H9 (cell line): ENCODE results near the gene SLC38A1. TPM values are rescaled to one million over a fixed set of nuclear protein-coding genes. Genes with fewer than 3 reads are reported as not detected.

Experiments used
- DNase-seq: peaks from one replicate; pipeline ENCODE4 v3.0.0-alpha.2; 2017
- H2AFZ ChIP-seq: one replicate; pipeline ENCODE4 v1.6.1; 2013; ENCODE audit warnings: mild to moderate bottlenecking, low read length, control low read depth, moderate library complexity
- H2AK5ac ChIP-seq: 2 replicates; pipeline ENCODE4 v1.6.1; 2013; ENCODE audit warnings: low read length, control low read depth, mixed read lengths; ENCODE audit not compliant: insufficient read length
- H2BK120ac ChIP-seq: one replicate; pipeline ENCODE4 v1.6.1; 2013; ENCODE audit warnings: low read depth, mild to moderate bottlenecking, low read length, control low read depth, inconsistent platforms; ENCODE audit not compliant: poor library complexity, severe bottlenecking
- H2BK12ac ChIP-seq: 2 replicates; pipeline ENCODE4 v1.6.1; 2013; ENCODE audit warnings: low read length, control low read depth, mixed read lengths, low read depth; ENCODE audit not compliant: insufficient read length
- H2BK15ac ChIP-seq: 2 replicates; pipeline ENCODE4 v1.6.1; 2013; ENCODE audit warnings: low read depth, low read length, control low read depth
- H2BK20ac ChIP-seq: one replicate; pipeline ENCODE4 v1.6.1; 2013; ENCODE audit warnings: low read depth, mild to moderate bottlenecking, low read length, control low read depth, inconsistent platforms; ENCODE audit not compliant: poor library complexity, severe bottlenecking
- H2BK5ac ChIP-seq: 2 replicates; pipeline ENCODE4 v1.6.1; 2013; ENCODE audit warnings: low read length, control low read depth, mixed read lengths; ENCODE audit not compliant: insufficient read length
- H3K14ac ChIP-seq: 2 replicates; pipeline ENCODE4 v1.6.1; 2013; ENCODE audit warnings: low read length, control low read depth; ENCODE audit not compliant: insufficient read depth
- H3K18ac ChIP-seq: 2 replicates; pipeline ENCODE4 v1.6.1; 2013; ENCODE audit warnings: low read depth, mild to moderate bottlenecking, mixed read lengths, low read length, control low read depth; ENCODE audit not compliant: insufficient read length
- H3K23ac ChIP-seq: 2 replicates; pipeline ENCODE4 v1.6.1; 2013; ENCODE audit warnings: low read length, control low read depth, mixed read lengths, low read depth; ENCODE audit not compliant: insufficient read length
- H3K23me2 ChIP-seq: 2 replicates; pipeline ENCODE4 v1.6.1; 2013; ENCODE audit warnings: low read depth, mild to moderate bottlenecking, mixed read lengths, low read length, control low read depth; ENCODE audit not compliant: insufficient read length, poor library complexity, severe bottlenecking
- H3K27ac ChIP-seq: 2 replicates; pipeline ENCODE4 v1.5.1; 2013; ENCODE audit warnings: low read length, control low read depth, mixed read lengths, low read depth; ENCODE audit not compliant: insufficient read length
- H3K27me3 ChIP-seq: 2 replicates; pipeline ENCODE4 v1.6.1; 2013; ENCODE audit warnings: low read length, control low read depth, inconsistent platforms; ENCODE audit not compliant: insufficient read depth
- H3K4ac ChIP-seq: 2 replicates; pipeline ENCODE4 v1.6.1; 2013; ENCODE audit warnings: low read depth, mild to moderate bottlenecking, control low read depth, inconsistent platforms, low read length, moderate library complexity
- H3K4me1 ChIP-seq: 2 replicates; pipeline ENCODE4 v1.6.1; 2013; ENCODE audit warnings: low read length, control low read depth, inconsistent platforms; ENCODE audit not compliant: insufficient read depth
- H3K4me2 ChIP-seq: 2 replicates; pipeline ENCODE4 v1.6.1; 2013; ENCODE audit warnings: low read length, control low read depth, mixed read lengths; ENCODE audit not compliant: insufficient read length, insufficient read depth
- H3K56ac ChIP-seq: 2 replicates; pipeline ENCODE4 v1.6.1; 2013; ENCODE audit warnings: low read depth, mild to moderate bottlenecking, mixed read lengths, low read length, control low read depth; ENCODE audit not compliant: insufficient read length
- H3K79me1 ChIP-seq: 2 replicates; pipeline ENCODE4 v1.6.1; 2013; ENCODE audit warnings: low read depth, mild to moderate bottlenecking, moderate library complexity, low read length, control low read depth, inconsistent platforms; ENCODE audit not compliant: insufficient read depth, poor library complexity, severe bottlenecking
- H3K79me2 ChIP-seq: 2 replicates; pipeline ENCODE4 v1.6.1; 2013; ENCODE audit warnings: low read length, control low read depth, inconsistent platforms; ENCODE audit not compliant: insufficient read depth
- H3K9ac ChIP-seq: 2 replicates; pipeline ENCODE4 v1.6.1; 2013; ENCODE audit warnings: low read length, control low read depth, mixed read lengths; ENCODE audit not compliant: insufficient read length; ENCODE audit errors: extremely low read depth
- H3K9me3 ChIP-seq: one replicate; pipeline ENCODE4 v1.6.1; 2013; ENCODE audit warnings: low read depth, low read length, inconsistent platforms; ENCODE audit not compliant: control insufficient read depth
- H3T11ph ChIP-seq: one replicate; pipeline ENCODE4 v1.6.1; 2013; ENCODE audit warnings: mild to moderate bottlenecking, low read length, control low read depth, inconsistent platforms
- H4K20me1 ChIP-seq: one replicate; pipeline ENCODE4 v1.6.1; 2013; ENCODE audit not compliant: control insufficient read depth, insufficient read length, insufficient read depth
- H4K5ac ChIP-seq: 2 replicates; pipeline ENCODE4 v1.6.1; 2013; ENCODE audit warnings: low read depth, mild to moderate bottlenecking, mixed read lengths, low read length, control low read depth; ENCODE audit not compliant: insufficient read length
- H4K8ac ChIP-seq: replicated peaks from 2 replicates; pipeline ENCODE4 v1.6.1; 2013; ENCODE audit warnings: low read length, control low read depth, mixed read lengths, low read depth; ENCODE audit not compliant: insufficient read length
- H4K91ac ChIP-seq: 2 replicates; pipeline ENCODE4 v1.6.1; 2013; ENCODE audit warnings: low read depth, mild to moderate bottlenecking, moderate library complexity, mixed read lengths, low read length, control low read depth; ENCODE audit not compliant: insufficient read length
- H3K27ac Mint-ChIP-seq, 3 experiments: 2 replicates in 2 of 3; 3 replicates in 1 of 3; pipeline ENCODE4 v1.8.0; 2020 to 2021; ENCODE audit warnings: mixed read lengths in 3 of 3, mild to moderate bottlenecking in 1 of 3, moderate library complexity in 1 of 3
- H3K27me3 Mint-ChIP-seq: 2 replicates; pipeline ENCODE4 v1.8.0; 2021; ENCODE audit warnings: low read depth, mild to moderate bottlenecking, moderate library complexity, mixed read lengths
- H3K36me3 Mint-ChIP-seq, 3 experiments: 2 replicates in 2 of 3; 3 replicates in 1 of 3; pipeline ENCODE4 v1.8.0; 2020 to 2021; ENCODE audit warnings: low read depth in 3 of 3, mixed read lengths in 3 of 3; ENCODE audit not compliant: insufficient read depth in 1 of 3
- H3K4me1 Mint-ChIP-seq, 2 experiments: 2 replicates each; pipeline ENCODE4 v1.8.0; 2020; ENCODE audit warnings: mixed read lengths in 2 of 2
- H3K4me3 Mint-ChIP-seq, 2 experiments: 2 replicates in 1 of 2; 3 replicates in 1 of 2; pipeline ENCODE4 v1.8.0; 2020 to 2021; ENCODE audit warnings: mild to moderate bottlenecking in 2 of 2, mixed read lengths in 2 of 2, moderate library complexity in 1 of 2
- H3K9me3 Mint-ChIP-seq, 2 experiments: 2 replicates in 1 of 2; 3 replicates in 1 of 2; pipeline ENCODE4 v1.8.0; 2020; ENCODE audit warnings: mild to moderate bottlenecking in 2 of 2, mixed read lengths in 2 of 2, moderate library complexity in 1 of 2
- WGBS: extraction: QIAGEN DNeasy Blood & Tissue Kit; methylation state at CpG from one replicate; pipeline ENCODE4 v1.1.7; 2013; ENCODE audit warnings: missing lambda C conversion rate, low lambda C conversion rate, mixed read lengths; ENCODE audit not compliant: insufficient read length; ENCODE audit errors: extremely low coverage; 5-methylcytosine and 5-hydroxymethylcytosine counted together
- total RNA-seq: library from RNA; stranded (reverse); gene quantifications from 2 replicates; pipeline ENCODE4 v1.2.1, GENCODE V29; 2021
- TF ChIP-seq, protein P1 (sequence below): fragments of 200-600 bp; sonication (generic); conservative IDR thresholded peaks from 3 replicates; pipeline ENCODE4 v1.8.0; 2021; ENCODE audit warnings: antibody characterized with exemption, mild to moderate bottlenecking

The SLC38A1 gene
- total RNA-seq, 1 experiment from 2014 or later = 216 TPM

DNA sequence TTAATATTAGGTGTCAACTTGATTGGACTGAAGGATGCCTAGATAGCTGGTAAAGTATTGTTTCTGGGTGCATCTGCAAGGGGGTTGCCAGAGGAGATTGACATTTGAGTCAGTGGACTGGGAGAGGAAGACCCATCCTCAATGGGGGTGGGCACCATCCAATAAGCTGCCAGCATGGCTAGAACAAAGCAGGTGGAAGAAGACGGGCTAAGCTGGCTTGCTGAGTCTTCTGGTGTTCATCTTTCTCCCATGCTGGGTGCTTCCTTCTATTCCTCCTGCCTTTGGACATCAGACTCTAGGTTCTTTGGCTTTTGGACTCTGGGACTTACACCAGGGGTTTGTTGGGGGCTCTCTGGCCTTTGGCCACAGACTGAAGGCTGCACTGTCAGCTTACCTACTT lies 87.4 kb downstream of the SLC38A1 start:
- Histone ChIP-seq H4K8ac (no peak overlapping the region), H4K5ac (no peak overlapping the region), H3K4me1 (no peaks in the 10 kb centered on the region), H3K18ac (no peak overlapping the region), H2AFZ (no peak overlapping the region), H3K9me3 (no peaks in the 10 kb centered on the region), H2BK12ac (no peak overlapping the region), H2BK20ac (no peak overlapping the region), H3K9ac (no peak overlapping the region), H3K4ac (no peak overlapping the region), H4K20me1 (no peaks in the 10 kb centered on the region), H2BK5ac (no peak overlapping the region), H2BK120ac (no peak overlapping the region), H3K79me2 (no peaks in the 10 kb centered on the region), H3K23me2 (no peaks in the 10 kb centered on the region), H3K23ac (no peak overlapping the region), H3K27ac (no peak overlapping the region), H3K56ac (no peak overlapping the region), H2AK5ac (no peak overlapping the region), H2BK15ac (no peak overlapping the region), H3K4me2 (no peak overlapping the region), H3K27me3 (no peaks in the 10 kb centered on the region), H4K91ac (no peak overlapping the region), H3K79me1 (no peaks in the 10 kb centered on the region), H3K14ac (no peak overlapping the region), H3T11ph (no peak overlapping the region)
- WGBS = no CpG with 5 or more reads among the region's 1 CpG
- peaks cover 9 to 15% of the 10 kb centered on the region in 2 experiments for H3K4me1 Mint-ChIP-seq
- H3K27ac Mint-ChIP-seq = peak overlapping the region in 1 of 3 experiments; percentile 5; a peak in 1 of 7 replicates
- H3K9me3 Mint-ChIP-seq = no peaks in the 10 kb centered on the region
- no peak overlapping the region for H3K4me3 Mint-ChIP-seq
- 0 out of 7 replicates have a peak, but pooled peaks cover 0 to 4% (median 0%) of the 10 kb centered on the region in 3 experiments for H3K36me3 Mint-ChIP-seq
- H3K27me3 Mint-ChIP-seq = no peaks in the 10 kb centered on the region
- TF ChIP-seq, protein P1, sequence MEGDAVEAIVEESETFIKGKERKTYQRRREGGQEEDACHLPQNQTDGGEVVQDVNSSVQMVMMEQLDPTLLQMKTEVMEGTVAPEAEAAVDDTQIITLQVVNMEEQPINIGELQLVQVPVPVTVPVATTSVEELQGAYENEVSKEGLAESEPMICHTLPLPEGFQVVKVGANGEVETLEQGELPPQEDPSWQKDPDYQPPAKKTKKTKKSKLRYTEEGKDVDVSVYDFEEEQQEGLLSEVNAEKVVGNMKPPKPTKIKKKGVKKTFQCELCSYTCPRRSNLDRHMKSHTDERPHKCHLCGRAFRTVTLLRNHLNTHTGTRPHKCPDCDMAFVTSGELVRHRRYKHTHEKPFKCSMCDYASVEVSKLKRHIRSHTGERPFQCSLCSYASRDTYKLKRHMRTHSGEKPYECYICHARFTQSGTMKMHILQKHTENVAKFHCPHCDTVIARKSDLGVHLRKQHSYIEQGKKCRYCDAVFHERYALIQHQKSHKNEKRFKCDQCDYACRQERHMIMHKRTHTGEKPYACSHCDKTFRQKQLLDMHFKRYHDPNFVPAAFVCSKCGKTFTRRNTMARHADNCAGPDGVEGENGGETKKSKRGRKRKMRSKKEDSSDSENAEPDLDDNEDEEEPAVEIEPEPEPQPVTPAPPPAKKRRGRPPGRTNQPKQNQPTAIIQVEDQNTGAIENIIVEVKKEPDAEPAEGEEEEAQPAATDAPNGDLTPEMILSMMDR = no peak
- no peak for DNase-seq
